Fibroblast of lung (primary cell): Measurements from ENCODE around the gene SKIC8.

Experiments used
- CTCF ChIP-seq, 2 donors: IDR thresholded peaks in 1 of 2; conservative IDR thresholded peaks in 1 of 2; 1 replicate in 1 of 2; 2 replicates in 1 of 2; pipeline ENCODE4 v1.5.1; 2011 to 2012; ENCODE audit warnings: low read length in 2 of 2, control low read depth in 1 of 2, inconsistent platforms in 1 of 2, low read depth in 1 of 2, mild to moderate bottlenecking in 1 of 2
- EZH2 ChIP-seq: IDR thresholded peaks from 2 replicates; pipeline ENCODE4 v1.5.1; 2012; ENCODE audit warnings: low read length, control low read depth, mild to moderate bottlenecking; ENCODE audit errors: missing control alignments

- peak in 1 of 2 donors; percentile 3 for TF ChIP-seq CTCF (conservative IDR thresholded peaks at IDR 0.05 in 1 of 2, IDR thresholded peaks at IDR 0.05 in 1 of 2; ENCODE audit: low read depth in 1 of 2, low read length in 2 of 2)
- TF ChIP-seq EZH2 = no peak
Observed at GRCh38 chr15:78299101-78299930, at the start of gene SKIC8.
